Right hindlimb (tissue), 1 donor: Measurements from ENCODE around the gene PES1.
"Not testable (repeated sequence)": the region's sequence is repeated elsewhere in the genome, so short reads cannot be mapped to it uniquely, and the experiment has no call there.

Source experiments
- DNase-seq: peaks from one replicate; pipeline ENCODE4 v3.0.0-alpha.2; 2018

The PES1 gene

DNA sequence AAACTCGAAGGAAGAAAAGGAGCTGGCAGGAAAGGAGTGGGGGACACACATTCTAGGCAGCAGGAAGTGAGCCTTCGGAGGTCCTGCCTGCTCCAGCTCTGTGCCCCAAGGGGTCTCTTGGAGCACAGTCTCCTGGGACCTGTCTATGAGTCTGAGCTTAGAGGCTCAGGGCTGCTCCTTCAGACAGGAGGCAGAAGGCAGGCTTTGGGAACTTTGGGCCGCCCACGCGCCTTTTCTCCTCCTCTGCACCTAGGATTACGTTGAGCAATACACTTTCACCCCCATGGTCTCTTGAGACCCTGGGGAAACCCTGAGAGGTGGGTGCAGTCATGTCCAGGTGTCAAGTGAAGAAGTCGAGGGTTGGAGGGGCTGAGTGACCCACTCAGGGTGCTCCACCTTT is 16.2 kb upstream of the PES1 start:
- no peak for DNase-seq

DNA sequence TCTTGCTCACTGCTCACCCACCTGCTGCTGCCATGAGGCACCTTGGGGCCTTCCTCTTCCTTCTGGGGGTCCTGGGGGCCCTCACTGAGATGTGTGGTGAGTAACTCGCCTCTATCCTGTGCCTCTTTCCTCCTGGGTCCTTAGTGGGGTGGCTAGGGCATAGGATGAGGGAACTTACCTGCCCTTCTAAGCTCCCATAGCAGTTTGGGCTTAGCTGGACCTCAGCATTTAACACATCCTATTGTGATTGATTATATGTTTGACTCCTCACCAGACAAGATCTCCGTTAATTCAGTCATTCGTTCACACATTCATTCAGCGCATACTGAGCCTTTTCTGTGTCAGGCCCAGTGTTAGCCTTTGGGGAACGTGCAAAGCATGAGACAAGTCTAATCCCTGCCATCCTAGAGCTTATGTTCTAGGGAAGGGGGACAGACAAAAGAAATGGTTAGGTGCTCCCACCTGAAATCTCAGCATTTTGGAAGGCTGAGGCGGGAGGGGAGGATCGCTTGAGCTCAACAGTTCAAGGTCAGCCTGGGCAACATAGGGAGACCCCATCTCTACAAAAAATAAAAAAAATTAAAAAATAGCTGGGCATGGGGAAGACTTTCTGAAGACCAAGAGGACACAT is 15.7 kb upstream of the PES1 start:
- no peak for DNase-seq

DNA sequence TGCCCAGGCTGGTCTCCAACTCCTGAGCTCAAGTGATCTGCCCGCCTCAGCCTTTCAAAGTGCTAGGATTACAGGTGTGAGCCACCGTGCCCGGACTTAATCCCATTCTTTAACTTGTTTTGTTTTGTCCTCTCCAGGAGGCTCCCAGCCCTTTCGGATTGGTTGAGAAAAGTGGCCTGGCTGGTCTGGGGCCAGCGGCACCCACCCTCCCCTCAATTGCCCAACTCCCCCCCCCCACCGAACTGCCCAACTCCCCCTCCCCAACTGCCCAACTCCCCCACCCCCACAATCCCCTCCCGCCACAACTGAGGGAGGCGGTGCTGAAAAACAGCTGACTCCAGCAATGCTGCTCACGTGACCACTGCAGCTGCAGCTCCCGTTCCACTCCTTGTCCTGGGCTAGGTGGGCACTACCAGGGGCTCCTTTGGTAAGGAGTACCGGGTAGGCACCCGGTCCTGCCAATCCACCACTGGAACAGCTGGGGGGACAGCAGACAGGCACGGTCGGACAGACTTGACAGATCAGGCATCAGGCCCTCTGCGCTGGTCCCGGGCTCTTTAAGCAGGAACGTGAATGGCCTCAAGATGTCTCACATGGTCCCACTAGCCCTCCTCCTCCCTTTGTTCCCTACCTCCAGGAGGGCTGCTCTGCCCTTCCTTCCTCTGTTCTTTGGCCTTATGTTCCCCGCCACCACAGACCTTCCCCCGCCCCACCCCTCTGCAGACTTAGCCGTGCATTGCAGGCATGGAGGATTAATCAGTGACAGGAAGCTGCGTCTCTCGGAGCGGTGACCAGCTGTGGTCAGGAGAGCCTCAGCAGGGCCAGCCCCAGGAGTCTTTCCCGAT is 15.0 kb upstream of the PES1 start, which contains the start of gene TCN2:
Gene TCN2, plus strand, starts transcription at position 720 of the 845 bp plus-strand sequence. CDS start 158 bp downstream, outside the sequence.
- DNase-seq = peak; percentile 87

DNA sequence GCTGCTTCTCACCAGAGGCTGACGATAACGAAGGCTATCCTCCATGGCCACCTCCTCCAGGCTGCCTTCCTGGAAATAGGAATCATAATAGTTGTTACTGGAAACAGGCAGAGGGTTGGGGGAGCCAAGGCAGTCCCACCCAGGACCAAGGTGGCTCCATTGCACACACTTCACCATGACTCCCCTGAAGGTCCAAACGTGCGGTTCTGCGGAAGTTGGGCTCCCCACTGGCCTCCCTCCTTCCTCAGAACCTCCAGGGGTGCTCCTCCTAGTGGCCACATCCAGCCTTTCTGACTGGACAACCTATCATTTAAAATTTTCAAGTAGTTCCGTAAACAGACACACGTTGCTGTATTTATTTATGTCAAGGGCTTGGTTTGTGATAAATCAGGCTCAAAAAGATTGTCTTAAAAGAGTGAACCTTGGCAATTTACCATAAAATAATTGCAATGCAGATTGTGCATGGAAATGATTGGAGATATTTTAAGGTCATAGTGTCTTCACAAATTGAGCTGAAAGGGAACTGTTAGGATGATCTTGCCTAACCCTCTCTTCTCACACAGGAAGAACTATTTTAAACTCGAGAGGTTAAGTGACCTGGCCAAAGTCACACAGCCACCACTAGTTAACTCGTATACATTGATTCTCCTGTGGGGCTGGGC is 13.9 kb upstream of the PES1 start:
- DNase-seq = no peak

DNA sequence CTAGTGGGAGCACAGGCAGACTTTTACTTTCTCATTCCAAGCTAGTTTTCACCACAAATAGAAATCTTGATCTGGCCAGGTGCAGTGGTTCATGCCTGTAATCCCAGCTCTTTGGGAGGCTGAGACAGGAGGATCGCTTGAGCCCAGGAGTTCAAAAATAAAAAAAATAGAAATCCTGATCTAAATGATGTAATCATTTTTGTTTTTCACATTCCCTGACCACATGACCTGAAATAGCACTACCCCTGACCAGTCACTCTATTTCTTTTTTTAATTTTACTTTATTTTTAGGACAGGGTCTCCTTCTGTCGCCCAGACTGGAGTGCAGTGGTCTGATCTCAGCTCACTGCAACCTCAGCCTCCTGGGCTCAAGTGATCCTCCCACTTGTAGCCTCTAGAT is 13.0 kb upstream of the PES1 start:
- DNase-seq = no peak

DNA sequence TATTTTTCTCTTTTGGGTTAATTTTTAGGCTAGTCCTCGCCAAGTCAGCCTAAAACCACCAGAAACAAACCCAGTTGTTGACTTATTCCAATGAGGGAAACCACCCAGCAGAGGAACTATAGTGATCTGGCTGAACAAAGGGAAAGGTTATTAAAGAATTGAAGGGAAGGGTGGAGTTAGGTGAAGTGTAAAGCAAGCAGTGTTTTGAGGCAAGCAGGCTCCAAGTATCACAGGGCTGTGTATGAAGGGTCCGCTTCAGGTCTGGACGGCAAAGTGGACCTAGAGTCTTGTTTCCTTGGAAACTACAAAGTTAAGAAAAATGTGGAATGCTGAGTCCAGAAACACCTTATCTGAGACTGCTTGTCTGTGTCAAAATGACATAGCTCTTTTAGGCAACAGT is 12.1 kb upstream of the PES1 start:
- no peak for DNase-seq

DNA sequence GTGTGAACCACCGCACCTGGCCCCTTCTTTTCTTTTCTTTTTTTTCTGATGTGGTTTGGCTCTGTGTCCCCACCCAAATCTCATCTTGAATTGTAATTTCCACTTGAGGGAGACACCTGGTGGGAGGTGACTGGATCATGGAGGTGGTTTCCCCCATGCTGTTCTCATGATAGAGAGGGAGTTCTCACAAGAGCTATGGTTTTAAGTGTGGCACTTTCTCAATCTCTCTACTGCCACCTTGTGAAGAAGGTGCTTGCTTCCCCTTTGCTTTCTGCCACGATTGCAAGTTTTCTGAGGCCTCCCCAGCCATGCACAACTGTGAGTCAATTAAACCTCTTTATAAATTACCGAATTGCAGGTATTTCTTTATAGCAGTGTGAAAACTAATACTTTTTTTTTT is 10.3 kb upstream of the PES1 start:
- DNase-seq = no peak

DNA sequence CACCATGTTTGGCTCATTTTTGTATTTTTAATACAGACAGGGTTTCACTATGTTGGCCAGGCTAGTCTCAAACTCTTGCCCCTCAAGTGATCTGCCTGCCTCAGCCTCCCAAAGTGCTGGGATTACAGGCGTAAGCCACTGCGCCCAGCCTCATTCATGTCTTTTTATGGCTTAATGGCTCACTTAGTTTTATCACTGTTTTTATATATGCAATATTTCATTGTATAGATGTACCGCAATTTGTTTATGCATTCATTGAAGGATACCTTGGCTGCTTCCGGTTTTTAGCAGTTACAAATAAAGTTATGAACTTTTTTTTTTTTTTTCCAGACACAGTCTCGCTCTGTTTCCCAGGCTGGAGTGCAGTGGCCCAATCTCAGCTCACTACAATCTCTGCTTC is 9.8 kb upstream of the PES1 start:
- DNase-seq = no peak

DNA sequence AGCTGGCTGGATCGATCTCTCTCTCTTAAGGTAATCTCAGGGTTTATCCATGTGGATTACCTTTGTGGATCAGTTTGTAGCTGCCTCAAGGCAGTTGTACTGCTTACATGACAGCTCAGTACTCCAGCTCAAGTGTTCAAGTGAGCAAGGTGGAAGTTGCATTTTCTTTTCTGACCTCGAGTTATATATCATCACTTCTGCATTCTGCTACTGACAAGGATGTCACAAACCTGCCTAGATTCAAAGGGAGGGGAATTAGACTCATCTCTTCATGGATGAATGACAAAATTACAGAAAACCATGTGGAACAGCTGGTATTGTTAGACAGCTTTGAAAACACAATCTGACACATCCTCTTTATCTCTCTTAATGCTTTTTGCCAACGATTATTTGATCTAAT is 9.2 kb upstream of the PES1 start:
- DNase-seq = no peak

DNA sequence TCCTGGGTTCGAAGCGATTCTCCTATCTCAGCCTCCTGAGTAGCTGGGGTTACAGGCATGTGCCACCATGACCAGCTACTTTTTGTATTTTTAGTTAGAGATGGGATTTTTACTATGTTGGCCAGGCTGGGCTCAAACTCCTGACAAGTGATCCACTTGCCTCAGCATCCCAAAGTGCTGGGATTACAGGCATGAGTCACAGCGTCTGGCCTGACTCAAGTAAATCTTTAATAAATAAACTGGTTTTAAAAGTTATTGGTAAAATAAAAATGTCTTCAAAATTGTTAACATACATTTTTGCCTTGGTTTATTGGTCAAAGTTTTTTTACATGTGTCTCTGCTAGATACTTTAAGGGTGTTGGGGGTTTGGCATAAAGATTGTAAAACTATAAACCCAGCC is 7.3 kb upstream of the PES1 start:
- no peak for DNase-seq

DNA sequence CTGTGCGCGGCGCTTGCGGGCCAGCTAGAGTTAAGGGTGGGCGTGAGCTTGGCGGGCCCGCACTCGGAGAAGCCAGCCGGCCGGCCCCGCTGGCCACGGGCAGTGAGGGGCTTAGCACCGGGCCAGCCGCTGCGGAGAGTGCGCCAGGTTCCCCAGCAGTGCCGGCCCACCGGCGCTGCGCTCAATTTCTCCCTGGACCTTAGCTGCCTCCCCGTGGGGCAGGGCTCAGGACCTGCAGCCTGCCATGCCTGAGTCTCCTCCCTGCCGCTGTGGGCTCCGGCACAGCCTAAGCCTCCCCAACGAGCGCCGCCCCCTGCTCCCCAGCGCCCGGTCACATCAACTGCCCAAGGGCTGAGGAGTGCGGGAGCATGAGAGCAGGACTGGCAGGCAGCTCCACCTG is 5.2 kb upstream of the PES1 start:
- no peak for DNase-seq

DNA sequence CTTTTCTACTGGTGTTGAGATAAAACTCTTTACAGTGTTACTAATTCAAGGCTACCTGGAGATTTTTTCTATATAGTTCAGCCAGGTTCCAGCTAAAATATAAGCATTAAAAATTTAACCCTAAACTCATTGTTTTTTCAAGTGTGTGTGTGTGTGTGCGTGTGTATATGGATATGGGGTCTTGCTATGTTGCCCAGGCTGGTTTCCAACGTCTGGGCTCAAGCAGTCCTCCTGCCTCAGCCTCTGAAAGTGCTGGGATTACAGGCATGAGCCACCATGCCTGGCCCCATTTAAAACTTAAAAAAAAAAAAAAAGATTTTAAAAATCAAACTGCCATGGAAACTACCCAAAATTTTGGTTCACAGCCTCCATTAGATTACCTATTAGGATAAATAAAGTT is 4.5 kb upstream of the PES1 start:
- DNase-seq = no peak

DNA sequence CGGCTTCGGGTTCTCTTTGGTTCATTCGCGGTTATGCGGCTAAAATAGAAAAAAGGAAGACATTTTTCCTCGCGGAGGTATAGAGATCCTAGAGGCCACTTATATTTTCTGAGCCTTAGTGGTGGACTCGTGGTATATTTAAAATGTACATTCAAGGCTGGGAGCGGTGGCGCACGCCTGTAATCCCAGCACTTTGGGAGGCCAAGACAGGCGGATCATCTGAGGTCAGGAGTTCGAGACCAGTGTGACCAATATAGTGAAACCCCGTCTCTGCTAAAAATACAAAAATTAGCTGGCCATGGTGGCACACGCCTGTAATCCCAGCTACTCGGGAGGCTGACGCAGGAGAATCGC is 627 bp upstream of the PES1 start:
- not testable (repeated sequence) for DNase-seq

DNA sequence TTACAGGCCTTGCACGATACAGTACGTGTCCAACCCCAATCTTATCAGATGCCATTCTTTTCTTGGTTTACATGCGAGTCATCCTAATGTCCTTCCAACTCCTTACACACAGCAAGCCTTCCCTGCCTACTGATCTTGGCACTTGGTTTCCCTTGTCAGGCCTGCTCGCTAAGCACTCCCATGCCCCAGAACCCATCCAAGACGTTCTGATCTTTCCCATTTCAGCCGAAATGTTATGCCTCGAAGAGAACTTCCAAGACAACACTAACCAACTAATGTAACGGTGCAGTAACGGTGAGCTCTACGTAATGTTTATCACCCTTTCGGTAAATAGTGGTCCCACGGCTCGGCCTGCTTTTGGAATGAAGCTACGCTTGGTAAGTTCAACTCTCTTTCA is 521 bp downstream of the PES1 start:
- DNase-seq = no peak

DNA sequence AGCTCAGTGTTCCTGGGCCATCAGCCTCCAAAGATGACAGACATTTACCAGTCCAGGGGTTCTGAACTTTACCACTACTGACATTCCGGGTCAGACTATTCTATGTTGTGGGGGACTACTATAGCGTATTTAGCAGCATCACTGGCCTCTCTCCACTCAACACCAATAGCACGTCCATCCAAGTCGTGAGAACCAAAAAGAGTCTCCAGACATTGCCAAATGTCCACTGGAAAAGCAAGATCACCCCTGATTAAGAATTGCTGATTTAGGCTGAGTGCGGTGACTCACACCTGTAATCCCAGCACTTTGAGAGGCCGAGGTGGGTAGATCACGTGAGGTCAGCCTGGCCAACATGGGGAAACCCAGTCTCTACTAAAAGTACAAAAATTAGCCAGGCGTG is 5.3 kb downstream of the PES1 start:
- no peak for DNase-seq

DNA sequence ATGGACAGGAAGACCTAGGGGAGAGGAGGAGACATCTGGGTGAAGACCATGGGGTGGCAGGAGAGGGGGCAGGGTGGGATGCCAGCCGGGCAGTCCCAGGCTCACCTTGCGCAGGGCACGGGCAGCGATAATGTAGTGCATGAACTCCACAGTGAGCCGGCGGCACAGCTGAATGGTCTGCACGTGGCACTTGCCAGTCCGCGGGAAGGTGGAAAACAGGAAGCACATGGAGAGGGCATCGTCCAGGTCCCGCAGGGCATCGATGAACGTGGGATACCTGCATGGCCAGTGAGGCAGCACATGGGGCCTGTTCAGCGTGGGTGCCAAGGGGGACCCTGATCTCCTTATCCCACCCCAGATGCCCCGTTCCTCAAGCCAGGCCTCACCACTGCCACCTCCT is 7.3 kb downstream of the PES1 start:
- DNase-seq = no peak

DNA sequence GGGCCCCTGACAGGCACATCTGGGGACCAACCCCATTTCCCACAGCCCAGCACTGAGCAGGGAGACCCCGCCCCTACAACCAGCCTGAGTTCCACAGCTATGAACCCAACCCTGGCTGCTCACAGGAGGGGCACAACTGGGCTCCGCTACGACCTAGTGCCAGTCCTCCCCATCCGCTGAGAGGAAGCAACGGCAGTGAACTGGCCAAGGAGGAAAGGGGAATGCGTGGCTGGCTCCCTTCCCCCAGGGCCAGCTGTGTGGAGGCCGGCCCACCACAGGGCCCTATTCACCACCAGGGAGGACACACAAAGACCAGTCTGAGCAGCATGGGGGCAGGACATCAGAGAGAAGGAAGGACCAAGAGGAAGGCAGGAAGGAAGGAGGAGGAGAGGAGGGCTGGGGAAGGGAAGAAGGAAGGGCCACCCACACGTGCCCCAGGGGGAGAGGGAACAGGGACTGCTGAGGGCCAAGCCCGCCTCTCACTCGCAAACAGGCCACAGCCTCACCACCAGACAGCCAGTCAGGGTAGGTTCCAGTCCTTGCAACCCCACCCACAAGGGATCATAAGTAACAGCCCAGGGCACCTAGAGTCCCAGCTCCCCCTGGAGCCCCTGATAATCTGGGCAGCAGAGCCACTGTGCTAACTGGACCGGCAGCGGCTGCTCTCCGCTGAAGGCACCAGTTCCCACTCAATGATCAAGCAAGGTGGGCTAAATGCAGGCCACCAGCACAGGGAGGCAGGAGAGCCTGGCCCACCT is 8.7 kb downstream of the PES1 start:
- DNase-seq = no peak

DNA sequence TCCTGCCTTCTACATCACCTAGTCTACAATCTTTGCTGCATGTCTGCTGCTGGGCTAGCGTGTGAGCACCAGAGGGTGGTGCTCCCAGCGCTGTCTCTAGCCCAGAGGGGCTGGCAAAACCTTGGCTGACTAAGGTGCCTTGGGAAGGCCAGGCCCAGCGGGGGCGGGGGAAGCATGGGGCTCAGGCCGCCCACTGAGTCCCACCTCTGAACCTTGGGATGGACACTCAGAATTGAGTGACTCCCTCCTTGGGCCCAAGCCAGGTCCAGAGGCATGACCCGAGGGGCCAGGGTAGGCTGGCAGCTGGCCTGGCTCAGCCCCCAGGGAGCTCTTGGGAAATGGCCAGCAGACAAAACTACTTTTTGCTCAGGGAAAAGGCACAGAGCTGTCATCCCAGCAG is 9.7 kb downstream of the PES1 start:
- no peak for DNase-seq

DNA sequence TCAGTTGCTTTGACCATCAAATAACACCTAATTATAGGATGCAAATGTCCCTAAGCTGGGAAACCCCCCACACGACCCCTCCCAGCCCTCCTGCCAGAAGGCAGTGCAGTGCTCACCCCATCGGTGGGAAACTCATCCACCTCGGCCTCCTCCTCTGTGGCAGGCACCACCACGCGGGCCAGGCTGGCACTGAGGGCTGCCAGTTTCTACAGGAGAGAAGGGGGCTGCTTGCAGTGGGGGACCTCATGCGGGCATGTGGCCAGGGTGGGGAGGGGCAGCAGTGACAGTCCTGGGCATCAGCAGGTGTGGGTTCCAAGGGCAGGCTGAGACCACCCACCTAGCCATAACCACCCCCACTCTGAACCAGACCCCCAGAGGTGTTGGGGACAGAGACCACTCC is 10.8 kb downstream of the PES1 start:
- no peak for DNase-seq

DNA sequence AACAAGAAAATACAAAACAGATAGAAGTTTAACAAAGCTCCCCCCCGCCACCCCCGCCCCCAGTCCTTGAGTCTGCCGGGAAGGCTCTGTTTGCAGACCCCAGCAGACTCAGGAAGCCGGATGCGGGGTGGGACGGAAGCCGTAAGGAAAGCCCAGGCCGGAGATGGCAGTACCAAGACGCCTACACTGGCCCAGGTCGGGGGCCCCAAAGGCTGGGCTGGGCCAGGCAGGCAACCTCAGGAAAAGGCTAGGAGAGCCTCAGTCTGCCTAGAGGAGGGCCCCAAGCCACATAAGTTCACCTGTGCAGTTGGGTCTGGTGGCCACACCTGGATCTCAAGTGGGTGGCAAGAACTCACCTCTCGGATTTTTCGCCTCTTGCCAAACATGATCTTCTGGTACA is 13.2 kb downstream of the PES1 start:
- no peak for DNase-seq

DNA sequence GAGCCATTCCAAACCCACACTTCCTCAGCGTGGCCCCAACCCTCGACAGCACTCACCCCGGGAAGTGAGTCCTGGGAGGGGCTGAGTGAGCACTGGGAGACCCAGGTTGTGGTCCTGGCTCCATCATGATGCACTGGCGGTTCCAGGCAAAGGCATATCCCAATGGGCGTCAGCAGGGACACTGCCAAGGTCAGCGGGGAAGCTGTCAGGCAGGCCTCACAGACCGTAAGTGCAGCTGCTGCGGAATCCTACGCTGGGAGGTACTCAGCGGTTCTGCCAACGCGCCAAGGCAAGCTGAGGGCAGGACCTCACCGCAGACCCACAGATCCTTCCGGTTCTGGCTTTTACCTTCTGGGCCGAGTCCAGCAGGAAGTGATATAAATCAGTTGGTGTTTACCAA is 15.9 kb downstream of the PES1 start:
- DNase-seq = peak; percentile 39

DNA sequence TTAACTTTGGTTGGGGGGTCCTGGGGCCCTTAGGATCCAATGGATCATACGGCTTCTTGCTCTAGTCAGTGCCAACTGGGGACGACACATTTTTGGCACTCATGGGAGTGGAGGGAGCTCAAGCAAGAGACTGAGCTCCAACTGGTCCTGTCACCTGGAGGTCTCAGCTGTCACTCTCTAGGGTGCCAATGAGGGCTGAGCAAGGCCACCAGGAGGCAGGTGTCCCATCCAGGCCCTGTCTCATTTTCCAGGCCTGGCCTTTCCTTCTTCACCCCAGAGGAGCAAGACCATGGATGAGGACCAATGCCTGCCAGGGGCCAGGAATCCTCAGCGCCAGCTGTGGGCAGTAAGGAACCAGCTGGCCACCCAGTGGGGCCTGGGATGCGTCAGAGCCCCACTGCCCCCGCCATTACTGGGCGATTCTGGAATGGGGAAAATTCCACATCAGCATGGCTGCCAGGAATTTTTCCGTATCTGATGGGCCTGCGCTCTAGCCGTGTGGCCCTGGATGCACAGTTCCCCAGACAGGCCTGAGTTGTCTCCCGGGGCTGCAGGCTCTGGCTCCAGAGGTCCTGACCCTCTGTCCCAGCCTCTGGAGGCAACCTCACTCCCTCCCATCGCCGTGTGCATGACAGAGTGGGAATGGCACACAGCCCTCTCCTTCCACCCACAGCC is 16.6 kb downstream of the PES1 start:
- DNase-seq = peak; percentile 77
